PC-3 (cell line): ENCODE measurements around the gene PRR30.

Experiments used
- EZH2 ChIP-seq: fragments of 300-600 bp; sonication (generic); IDR thresholded peaks from one replicate; pipeline ENCODE4 v1.6.1; 2017; ENCODE audit warnings: antibody characterized with exemption, mild to moderate bottlenecking, low read length; ENCODE audit not compliant: unreplicated experiment
- EZH2phosphoT487 ChIP-seq: fragments of 300-600 bp; sonication (generic); IDR thresholded peaks from 2 replicates; pipeline ENCODE4 v1.6.1; 2018; ENCODE audit warnings: mild to moderate bottlenecking, antibody characterized with exemption, low read length, borderline replicate concordance
- TF ChIP-seq, protein P1 (sequence below): fragments of 300-600 bp; sonication (generic); conservative IDR thresholded peaks from 2 replicates; pipeline ENCODE4 v1.5.1; 2017; ENCODE audit warnings: antibody characterized with exemption, low read depth, mild to moderate bottlenecking, low read length

DNA sequence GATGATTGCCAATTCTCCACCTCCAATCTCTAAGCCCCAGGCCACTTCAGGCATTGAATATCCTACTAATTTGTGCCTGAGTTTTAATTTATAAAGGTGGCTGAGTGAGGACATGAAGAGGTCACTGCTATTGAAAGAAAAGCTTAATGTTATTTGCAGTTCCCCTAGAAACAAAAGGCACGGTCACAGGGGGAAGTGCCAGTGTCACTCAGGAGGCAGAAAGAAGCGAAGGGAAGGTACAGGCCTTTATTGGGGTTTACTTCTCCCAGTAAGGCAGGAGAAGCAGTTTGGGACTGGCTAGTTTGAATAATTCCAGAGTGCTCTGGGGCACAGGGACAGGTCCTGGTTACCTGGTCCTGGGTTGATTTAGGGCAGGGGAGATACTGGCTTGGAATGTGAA lies 17.3 kb downstream of the PRR30 start:
- TF ChIP-seq EZH2phosphoT487 (no peak), EZH2 (no peak)
- TF ChIP-seq, protein P1, sequence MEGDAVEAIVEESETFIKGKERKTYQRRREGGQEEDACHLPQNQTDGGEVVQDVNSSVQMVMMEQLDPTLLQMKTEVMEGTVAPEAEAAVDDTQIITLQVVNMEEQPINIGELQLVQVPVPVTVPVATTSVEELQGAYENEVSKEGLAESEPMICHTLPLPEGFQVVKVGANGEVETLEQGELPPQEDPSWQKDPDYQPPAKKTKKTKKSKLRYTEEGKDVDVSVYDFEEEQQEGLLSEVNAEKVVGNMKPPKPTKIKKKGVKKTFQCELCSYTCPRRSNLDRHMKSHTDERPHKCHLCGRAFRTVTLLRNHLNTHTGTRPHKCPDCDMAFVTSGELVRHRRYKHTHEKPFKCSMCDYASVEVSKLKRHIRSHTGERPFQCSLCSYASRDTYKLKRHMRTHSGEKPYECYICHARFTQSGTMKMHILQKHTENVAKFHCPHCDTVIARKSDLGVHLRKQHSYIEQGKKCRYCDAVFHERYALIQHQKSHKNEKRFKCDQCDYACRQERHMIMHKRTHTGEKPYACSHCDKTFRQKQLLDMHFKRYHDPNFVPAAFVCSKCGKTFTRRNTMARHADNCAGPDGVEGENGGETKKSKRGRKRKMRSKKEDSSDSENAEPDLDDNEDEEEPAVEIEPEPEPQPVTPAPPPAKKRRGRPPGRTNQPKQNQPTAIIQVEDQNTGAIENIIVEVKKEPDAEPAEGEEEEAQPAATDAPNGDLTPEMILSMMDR, result no peak
